A549 (cell line): ENCODE results near the gene ENTR1. TPM values are rescaled to one million over a fixed set of nuclear protein-coding genes. Genes with fewer than 3 reads are reported as not detected.

Experiments
- ATAC-seq, 2 experiments: fragments of 200-7000 bp in 1 of 2; fragments of >200 bp in 1 of 2; cut with Nextera tagmentation in 1 of 2; cut with Tn5 transposase in 1 of 2; 3 replicates each; pipeline versions ENCODE4 v1.8.0 to v1.9.1; 2018 to 2020; ENCODE audit warnings: mild to moderate bottlenecking in 1 of 2, moderate library complexity in 1 of 2
- CTCF ChIA-PET: fragments of 300-600 bp; sonication (Branson Sonifier 250); formaldehyde crosslinking; extraction: SDS; loops from one replicate; lab custom pipeline; 2021; ENCODE audit warnings: antibody characterized with exemption, inconsistent platforms; lab: Yijun Ruan, JAX
- POLR2A ChIA-PET: fragments of 350-600 bp; formaldehyde crosslinking; extraction: SDS; loops from one replicate; lab custom pipeline; 2021; ENCODE audit warnings: antibody characterized with exemption, inconsistent platforms; lab: Yijun Ruan, JAX
- DNase-seq, 2 experiments: peaks; one replicate each; pipeline versions ENCODE4 v3.0.0 to v3.0.0-alpha.2; 2011 to 2016; ENCODE audit warnings: low read depth in 1 of 2, low spot score in 1 of 2
- FAIRE-seq: peaks from 2 replicates; lab custom pipeline; 2011; peaks lifted over from hg19 to GRCh38; lab: Jason Lieb, UNC
- H3K27ac ChIP-seq, 2 experiments: fragments of >200 bp; sonication (Bioruptor Twin); formaldehyde crosslinking; 3 replicates each; pipeline ENCODE4 v1.5.1; 2016 to 2017
- H3K4me1 ChIP-seq: fragments of >200 bp; sonication (Bioruptor Twin); formaldehyde crosslinking; 3 replicates; pipeline ENCODE4 v1.6.1; 2016
- H3K4me2 ChIP-seq: fragments of >200 bp; sonication (Bioruptor Twin); formaldehyde crosslinking; 3 replicates; pipeline ENCODE4 v1.6.1; 2016
- H3K4me3 ChIP-seq: fragments of >200 bp; sonication (Bioruptor Twin); formaldehyde crosslinking; 3 replicates; pipeline ENCODE4 v1.5.1; 2016
- H3K9me3 ChIP-seq: fragments of >200 bp; sonication (Bioruptor Twin); formaldehyde crosslinking; 3 replicates; pipeline ENCODE4 v1.6.1; 2016
- CHD2 ChIP-seq: fragments of 150-350 bp; IDR thresholded peaks from 2 replicates; pipeline ENCODE4 v1.6.1; 2014; ENCODE audit warnings: low read length; ENCODE audit not compliant: partially characterized antibody
- EHF ChIP-seq: fragments of 250-450 bp; sonication (Bioruptor Pico); IDR thresholded peaks from 2 replicates; pipeline ENCODE4 v1.5.0; 2020; ENCODE audit warnings: mild to moderate bottlenecking
- ESRRA ChIP-seq: fragments of 150-350 bp; IDR thresholded peaks from 2 replicates; pipeline ENCODE4 v1.6.1; 2014; ENCODE audit warnings: mild to moderate bottlenecking, low read length, borderline replicate concordance
- FOSB ChIP-seq: fragments of 250-450 bp; sonication (Bioruptor Pico); IDR thresholded peaks from 2 replicates; pipeline ENCODE4 v1.5.0; 2020; ENCODE audit warnings: mild to moderate bottlenecking, moderate library complexity
- FOSL2 ChIP-seq, 2 experiments: fragments of 450-650 bp in 1 of 2; fragments of >200 bp in 1 of 2; sonication (Bioruptor Twin) in 1 of 2; formaldehyde crosslinking; IDR thresholded peaks; 2 replicates each; pipeline versions ENCODE4 v1.5.0 to v1.6.1; 2016 to 2020; ENCODE audit warnings: mild to moderate bottlenecking in 1 of 2, moderate library complexity in 1 of 2
- GATA3 ChIP-seq: IDR thresholded peaks from 2 replicates; pipeline ENCODE4 v1.6.1; 2012; ENCODE audit warnings: borderline replicate concordance
- HDAC2 ChIP-seq: fragments of 200-600 bp; sonication (generic); IDR thresholded peaks from 2 replicates; pipeline ENCODE4 v1.6.1; 2016
- HOXB13 ChIP-seq: fragments of 250-450 bp; sonication (Bioruptor Pico); IDR thresholded peaks from 2 replicates; pipeline ENCODE4 v1.5.0; 2020; ENCODE audit warnings: low read depth, mild to moderate bottlenecking, moderate library complexity
- JUN ChIP-seq, 2 experiments: fragments of >200 bp; sonication (Bioruptor Twin); formaldehyde crosslinking; IDR thresholded peaks; 2 replicates in 1 of 2; 3 replicates in 1 of 2; pipeline ENCODE4 v1.6.1; 2016 to 2017
- KDM1A ChIP-seq: fragments of 200-600 bp; sonication (generic); IDR thresholded peaks from 2 replicates; pipeline ENCODE4 v1.6.1; 2016; ENCODE audit warnings: low read depth, mild to moderate bottlenecking
- MAFK ChIP-seq: fragments of 450-650 bp; IDR thresholded peaks from 2 replicates; pipeline ENCODE4 v1.6.1; 2014; ENCODE audit not compliant: partially characterized antibody
- MAZ ChIP-seq: fragments of 150-350 bp; IDR thresholded peaks from 2 replicates; pipeline ENCODE4 v1.6.1; 2014; ENCODE audit warnings: antibody characterized with exemption, low read depth, low read length, borderline replicate concordance
- MYC ChIP-seq: IDR thresholded peaks from 2 replicates; pipeline ENCODE4 v1.6.1; 2012; ENCODE audit warnings: mild to moderate bottlenecking, inconsistent platforms, low read length, improper control_type of control experiment, borderline replicate concordance
- NPAS2 ChIP-seq: fragments of 250-450 bp; sonication (Bioruptor Pico); IDR thresholded peaks from 2 replicates; pipeline ENCODE4 v1.8.0; 2022; ENCODE audit warnings: mild to moderate bottlenecking, moderate library complexity, borderline replicate concordance
- NR3C1 ChIP-seq: fragments of >200 bp; sonication (Bioruptor Twin); formaldehyde crosslinking; IDR thresholded peaks from 3 replicates; pipeline ENCODE4 v1.6.1; 2017
- POLR2AphosphoS2 ChIP-seq: conservative IDR thresholded peaks from 2 replicates; pipeline ENCODE4 v1.6.1; 2012; ENCODE audit warnings: low read length, improper control_type of control experiment, inconsistent platforms
- RFX5 ChIP-seq: fragments of 450-650 bp; IDR thresholded peaks from 2 replicates; pipeline ENCODE4 v1.7.1; 2014; ENCODE audit warnings: antibody characterized with exemption, mild to moderate bottlenecking, moderate library complexity
- TP53 ChIP-seq: fragments of 250-450 bp; sonication (Bioruptor Pico); IDR thresholded peaks from 2 replicates; pipeline ENCODE4 v1.5.0; 2021; ENCODE audit warnings: mild to moderate bottlenecking, moderate library complexity
- ZC3H11A ChIP-seq: fragments of 450-650 bp; IDR thresholded peaks from 2 replicates; pipeline ENCODE4 v1.6.1; 2014; ENCODE audit warnings: antibody characterized with exemption, mild to moderate bottlenecking
- ZFP36 ChIP-seq: fragments of 450-650 bp; IDR thresholded peaks from 2 replicates; pipeline ENCODE4 v1.6.1; 2014; ENCODE audit warnings: borderline replicate concordance; ENCODE audit not compliant: partially characterized antibody
- ZNF302 ChIP-seq: fragments of 250-450 bp; sonication (Bioruptor Pico); IDR thresholded peaks from 2 replicates; pipeline ENCODE4 v1.9.0; 2021; ENCODE audit warnings: inconsistent platforms, mild to moderate bottlenecking, moderate library complexity
- ZSCAN20 ChIP-seq: fragments of 250-450 bp; sonication (Bioruptor Pico); IDR thresholded peaks from 2 replicates; pipeline ENCODE4 v1.8.0; 2022; ENCODE audit warnings: mild to moderate bottlenecking, moderate library complexity
- WGBS: methylation state at CpG from one replicate; pipeline ENCODE4 v1.1.6; 2017; ENCODE audit errors: missing lambda C conversion rate; 5-methylcytosine and 5-hydroxymethylcytosine counted together
- polyA plus RNA-seq, 4 experiments: library from polyadenylated mRNA; depleted of rRNA in 3 of 4; stranded (reverse); fragments of >200 nt; fragmentation: RNase III in 1 of 4; extraction: RNeasy Plus Mini Kit Qiagen cat#74134 plus additional on column Dnase treatment in 1 of 4; gene quantifications; 2 replicates in 3 of 4; 3 replicates in 1 of 4; pipeline ENCODE4 v1.2.3, GENCODE V29; 2011 to 2017
- TF ChIP-seq, protein P1 (sequence below): fragments of 250-450 bp; sonication (Bioruptor Pico); IDR thresholded peaks from 2 replicates; pipeline ENCODE4 v1.5.0; 2020; ENCODE audit warnings: low read depth, mild to moderate bottlenecking, moderate library complexity
- TF ChIP-seq, protein P2 (sequence below): fragments of >200 bp; sonication (Bioruptor Twin); formaldehyde crosslinking; IDR thresholded peaks from 3 replicates; pipeline ENCODE4 v1.5.1; 2016

ENTR1 gene
- polyA plus RNA-seq, 2 of the 4 experiments (the other 2 are of a cell fraction): 63.8 to 75.8 TPM

DNA sequence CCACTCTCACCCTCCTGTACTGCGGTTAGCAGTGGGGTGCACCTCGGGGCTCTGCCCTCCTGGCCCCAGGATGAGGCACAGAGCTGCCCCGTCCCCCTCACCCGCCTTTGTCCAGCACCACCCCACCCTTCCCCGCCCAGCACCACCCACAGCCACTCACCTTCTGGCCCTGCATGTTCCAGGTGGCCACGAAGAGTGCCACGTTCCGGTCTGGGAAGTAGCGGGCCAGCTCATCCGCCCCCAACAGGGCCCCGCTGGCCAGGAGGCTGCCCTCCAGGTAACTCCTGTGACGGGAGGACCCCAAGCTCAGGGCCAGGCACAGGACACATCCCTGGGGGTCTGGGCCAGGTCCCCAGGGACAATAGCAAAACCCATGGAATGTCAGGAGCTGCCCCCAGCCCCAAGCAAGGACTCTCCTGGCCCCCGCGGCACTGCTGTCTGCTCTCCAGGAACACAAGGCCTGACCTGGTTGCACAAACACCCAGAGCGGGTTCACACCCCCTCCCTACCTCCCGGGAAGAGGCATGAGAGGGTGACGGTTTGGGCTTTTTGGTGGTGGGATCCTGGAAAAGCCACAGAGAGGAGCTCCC, 24.3 kb upstream of the ENTR1 start (continued):
- no peak for TF ChIP-seq ZC3H11A
- TF ChIP-seq, all 56 proteins: peak for 0

DNA sequence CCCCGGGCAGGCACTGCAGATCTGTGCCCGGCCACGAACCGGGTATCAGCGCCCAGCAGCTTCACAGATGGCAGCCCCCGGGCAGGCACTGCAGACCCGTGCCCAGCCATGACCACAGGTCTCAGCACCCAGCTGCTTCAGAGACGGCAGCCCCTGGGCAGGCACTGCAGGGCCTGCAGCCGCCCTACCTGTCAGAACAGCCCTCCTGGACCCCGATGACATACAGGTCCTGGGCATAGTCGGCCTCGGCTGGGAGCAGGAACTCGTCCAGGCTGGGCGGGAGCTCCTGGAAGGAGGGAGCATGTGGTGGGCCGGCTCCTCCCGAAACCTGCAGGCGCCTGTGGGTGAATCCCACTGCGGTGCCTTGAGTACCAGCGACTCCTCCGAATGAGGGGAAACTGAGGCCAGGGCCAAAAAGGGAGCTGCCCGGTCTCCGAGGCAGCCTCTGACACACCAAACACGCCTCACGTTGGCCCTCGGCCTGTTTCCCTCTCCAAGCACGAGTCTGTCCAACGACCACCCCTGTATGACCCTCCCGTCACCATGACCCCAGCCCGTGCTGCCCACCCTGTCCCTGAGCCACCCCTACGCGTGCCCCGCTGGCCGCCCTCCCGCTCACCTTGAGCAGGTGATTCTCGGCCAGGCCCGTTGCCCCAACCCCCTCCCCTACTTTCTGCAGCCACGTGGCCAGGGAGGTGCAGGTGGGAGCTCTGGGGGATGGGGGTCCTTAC, 23.6 kb upstream of the ENTR1 start:
- ChIA-PET POLR2A (no interaction called here), CTCF (interaction anchor here (1.0 to 1.9 kb wide), 8 partner anchors 9 to 198 kb away, joined by 3 to 9 read pairs (median 4); no protein-coding TSS in a partner anchor)
- Histone ChIP-seq H3K4me2 (no peak overlapping the region), H3K27ac (no peak overlapping the region), H3K4me1 (peaks cover 13% of the 10 kb centered on the region), H3K9me3 (no peaks in the 10 kb centered on the region), H3K4me3 (no peak overlapping the region)
- 93% methylated on average over 24 of the region's 37 CpGs for WGBS
- no peak for TF ChIP-seq TP53
- TF ChIP-seq, protein P1, sequence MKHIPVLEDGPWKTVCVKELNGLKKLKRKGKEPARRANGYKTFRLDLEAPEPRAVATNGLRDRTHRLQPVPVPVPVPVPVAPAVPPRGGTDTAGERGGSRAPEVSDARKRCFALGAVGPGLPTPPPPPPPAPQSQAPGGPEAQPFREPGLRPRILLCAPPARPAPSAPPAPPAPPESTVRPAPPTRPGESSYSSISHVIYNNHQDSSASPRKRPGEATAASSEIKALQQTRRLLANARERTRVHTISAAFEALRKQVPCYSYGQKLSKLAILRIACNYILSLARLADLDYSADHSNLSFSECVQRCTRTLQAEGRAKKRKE (CRISPR knock-in tag): no peak
- TF ChIP-seq RFX5: no peak
- TF ChIP-seq NR3C1: no peak
- TF ChIP-seq NPAS2 (CRISPR knock-in tag): no peak
- no peak for TF ChIP-seq JUN (IDR thresholded peaks at IDR 0.05)
- no peak for TF ChIP-seq ZNF302
- TF ChIP-seq MYC: no peak
- no peak for TF ChIP-seq ZFP36
- TF ChIP-seq ZSCAN20 (CRISPR knock-in tag): no peak
- TF ChIP-seq, protein P2, sequence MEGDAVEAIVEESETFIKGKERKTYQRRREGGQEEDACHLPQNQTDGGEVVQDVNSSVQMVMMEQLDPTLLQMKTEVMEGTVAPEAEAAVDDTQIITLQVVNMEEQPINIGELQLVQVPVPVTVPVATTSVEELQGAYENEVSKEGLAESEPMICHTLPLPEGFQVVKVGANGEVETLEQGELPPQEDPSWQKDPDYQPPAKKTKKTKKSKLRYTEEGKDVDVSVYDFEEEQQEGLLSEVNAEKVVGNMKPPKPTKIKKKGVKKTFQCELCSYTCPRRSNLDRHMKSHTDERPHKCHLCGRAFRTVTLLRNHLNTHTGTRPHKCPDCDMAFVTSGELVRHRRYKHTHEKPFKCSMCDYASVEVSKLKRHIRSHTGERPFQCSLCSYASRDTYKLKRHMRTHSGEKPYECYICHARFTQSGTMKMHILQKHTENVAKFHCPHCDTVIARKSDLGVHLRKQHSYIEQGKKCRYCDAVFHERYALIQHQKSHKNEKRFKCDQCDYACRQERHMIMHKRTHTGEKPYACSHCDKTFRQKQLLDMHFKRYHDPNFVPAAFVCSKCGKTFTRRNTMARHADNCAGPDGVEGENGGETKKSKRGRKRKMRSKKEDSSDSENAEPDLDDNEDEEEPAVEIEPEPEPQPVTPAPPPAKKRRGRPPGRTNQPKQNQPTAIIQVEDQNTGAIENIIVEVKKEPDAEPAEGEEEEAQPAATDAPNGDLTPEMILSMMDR: no peak
- no peak for TF ChIP-seq HDAC2
- no peak for TF ChIP-seq FOSL2 (IDR thresholded peaks at IDR 0.05)
- TF ChIP-seq FOSL2 (CRISPR knock-in tag; IDR thresholded peaks at IDR 0.05): no peak
- TF ChIP-seq MAFK: no peak
- TF ChIP-seq POLR2AphosphoS2: no peak
- no peak for TF ChIP-seq EHF (CRISPR knock-in tag)
- TF ChIP-seq MAZ: no peak
- no peak for TF ChIP-seq FOSB
- TF ChIP-seq GATA3: no peak
- TF ChIP-seq ESRRA: no peak
- DNase-seq (no peak), ATAC-seq (no peak), FAIRE-seq (no peak)

DNA sequence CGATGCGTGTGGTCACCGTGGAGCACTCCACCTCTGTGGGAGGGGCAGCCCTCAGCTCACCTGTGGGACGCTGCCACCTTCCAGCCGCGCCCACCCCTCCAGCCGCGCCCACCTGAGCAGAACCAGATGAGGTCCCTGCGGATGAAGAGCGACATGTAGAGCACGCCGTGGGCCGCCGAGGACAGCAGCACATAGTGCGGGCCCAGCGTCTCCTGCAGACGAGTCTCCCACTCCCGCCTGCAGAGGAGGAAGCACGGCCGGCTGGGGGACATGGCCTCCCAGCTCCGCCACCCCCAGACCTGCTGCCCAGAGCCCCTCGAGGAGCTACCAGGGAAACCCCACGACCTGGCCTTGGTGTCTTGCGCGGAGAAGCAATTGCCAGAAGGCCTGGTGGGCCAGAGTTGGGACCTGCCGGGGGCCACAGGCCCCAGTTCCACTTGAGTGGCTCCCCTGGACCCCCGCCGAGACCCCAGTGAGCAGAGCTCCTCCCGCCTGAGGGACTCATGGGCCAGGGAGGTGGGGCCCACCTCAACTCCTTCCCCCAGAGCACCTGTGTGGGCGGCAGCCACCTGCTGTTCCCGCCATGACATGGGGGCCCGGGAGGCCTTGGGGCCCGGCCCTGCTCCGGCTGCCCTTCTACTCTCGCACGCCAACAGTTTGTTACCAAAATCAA, 22.8 kb upstream of the ENTR1 start:
- ChIA-PET CTCF (interaction anchor here (1.1 to 1.9 kb wide), 7 partner anchors 8 to 199 kb away, joined by 3 to 9 read pairs (median 3); no protein-coding TSS in a partner anchor), POLR2A (no interaction called here)
- no peak for ATAC-seq
- 96% methylated on average over 24 of the region's 36 CpGs for WGBS
- Histone ChIP-seq H3K9me3 (no peaks in the 10 kb centered on the region), H3K4me2 (no peak overlapping the region), H3K27ac (no peak overlapping the region), H3K4me1 (peaks cover 12% of the 10 kb centered on the region), H3K4me3 (no peak overlapping the region)
- FAIRE-seq: no peak
- no peak for DNase-seq
- no peak for TF ChIP-seq MAFK
- TF ChIP-seq MAZ: no peak
- no peak for TF ChIP-seq CHD2
- no peak for TF ChIP-seq RFX5
- no peak for TF ChIP-seq HOXB13 (CRISPR knock-in tag)
- no peak for TF ChIP-seq KDM1A
